NCI-H2107 (cell line): Measurements from ENCODE around the gene CSF1R.
"Not testable (repeated sequence)": the region's sequence is repeated elsewhere in the genome, so short reads cannot be mapped to it uniquely, and the experiment has no call there.

Experiments
- DNase-seq: peaks from one replicate; lab custom pipeline; 2025; lab: John Stamatoyannopoulos, UW

CSF1R gene

DNA sequence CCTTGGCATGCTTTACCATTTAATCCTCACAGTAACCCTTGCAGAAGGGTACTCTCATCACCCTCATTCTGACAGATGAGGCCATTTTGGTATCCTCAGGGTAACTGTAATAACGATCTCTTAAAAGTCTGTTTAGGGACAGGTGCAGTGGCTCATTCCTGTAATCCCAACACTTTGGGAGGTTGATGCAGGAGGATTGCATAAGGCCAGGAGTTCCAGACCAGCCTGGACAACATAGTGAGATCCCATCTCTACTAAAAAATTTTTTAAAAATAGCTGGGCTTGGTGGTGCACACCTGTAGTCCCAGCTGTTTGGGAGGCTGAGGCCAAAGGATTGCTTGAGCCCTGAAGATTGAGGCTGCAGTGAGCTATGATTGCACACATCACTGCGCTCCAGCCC, 31.8 kb downstream of the CSF1R start:
- no peak for DNase-seq

DNA sequence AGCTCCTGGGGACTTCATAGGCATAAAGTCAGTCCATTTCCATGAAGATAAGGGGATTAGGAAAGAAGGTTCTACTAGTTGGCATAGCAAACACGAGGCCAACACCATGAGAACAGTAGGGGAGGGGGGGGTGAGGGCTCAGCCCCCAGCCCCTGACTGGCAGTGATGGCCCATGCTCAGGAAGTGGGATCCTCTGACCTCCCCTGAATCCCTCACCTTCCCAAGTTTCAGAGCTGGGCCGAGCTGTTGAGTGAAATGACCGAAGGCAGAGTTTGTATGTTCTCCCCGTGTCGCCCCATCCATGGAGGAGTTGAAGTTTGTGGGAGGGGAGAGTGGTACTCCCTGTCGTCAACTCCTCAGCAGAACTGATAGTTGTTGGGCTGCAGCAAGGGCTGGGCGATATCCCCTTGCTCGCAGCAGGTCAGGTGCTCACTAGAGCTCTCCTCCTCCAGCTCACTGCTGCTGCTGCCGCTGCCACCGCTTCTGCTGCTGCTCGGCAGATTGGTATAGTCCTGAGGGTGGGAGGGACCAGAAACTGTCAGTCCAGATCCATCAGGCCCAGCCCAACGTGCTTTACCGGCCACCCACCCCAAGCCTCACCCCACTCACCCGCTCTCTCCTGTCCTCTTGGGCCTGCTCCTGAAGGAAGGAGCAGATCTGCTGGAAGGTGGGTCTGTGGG, 32.5 kb downstream of the CSF1R start:
- no peak for DNase-seq

DNA sequence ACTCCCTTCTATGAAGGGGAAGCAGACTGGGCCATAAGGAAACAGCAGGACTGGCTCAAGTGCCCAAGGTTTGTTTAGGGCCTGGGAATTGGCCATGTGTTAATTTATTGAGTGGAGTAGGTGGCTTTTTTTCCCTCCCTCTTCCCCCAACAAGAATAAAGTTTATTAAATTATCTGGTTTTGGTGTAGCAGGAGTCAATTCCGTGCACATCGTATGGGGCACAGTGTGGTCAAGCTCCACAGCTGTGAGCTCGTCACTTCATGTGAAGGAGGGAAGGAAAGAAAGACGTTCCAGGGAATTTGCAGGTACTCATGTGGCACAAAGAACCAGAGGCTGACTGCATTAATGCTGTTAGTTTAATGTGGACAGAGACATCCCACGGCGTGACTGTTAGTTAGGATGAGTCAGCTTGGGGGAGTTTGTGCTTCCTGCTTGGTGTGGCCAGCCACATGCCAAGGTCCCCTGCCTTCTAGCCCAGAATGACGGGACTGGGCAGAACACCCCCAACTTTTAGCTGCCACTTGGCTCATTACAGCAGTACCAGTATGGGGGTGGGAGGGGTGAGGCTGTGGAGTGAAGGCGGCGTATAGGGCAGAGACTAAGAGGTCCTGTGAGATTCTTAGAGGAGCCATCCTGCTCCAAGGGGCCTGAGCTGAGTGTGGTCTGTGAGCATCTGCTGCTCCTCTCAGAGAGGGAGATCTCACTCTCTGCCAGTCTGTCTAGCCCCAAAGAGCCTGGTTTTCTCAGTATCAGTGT, 33.2 kb downstream of the CSF1R start:
- no peak for DNase-seq

DNA sequence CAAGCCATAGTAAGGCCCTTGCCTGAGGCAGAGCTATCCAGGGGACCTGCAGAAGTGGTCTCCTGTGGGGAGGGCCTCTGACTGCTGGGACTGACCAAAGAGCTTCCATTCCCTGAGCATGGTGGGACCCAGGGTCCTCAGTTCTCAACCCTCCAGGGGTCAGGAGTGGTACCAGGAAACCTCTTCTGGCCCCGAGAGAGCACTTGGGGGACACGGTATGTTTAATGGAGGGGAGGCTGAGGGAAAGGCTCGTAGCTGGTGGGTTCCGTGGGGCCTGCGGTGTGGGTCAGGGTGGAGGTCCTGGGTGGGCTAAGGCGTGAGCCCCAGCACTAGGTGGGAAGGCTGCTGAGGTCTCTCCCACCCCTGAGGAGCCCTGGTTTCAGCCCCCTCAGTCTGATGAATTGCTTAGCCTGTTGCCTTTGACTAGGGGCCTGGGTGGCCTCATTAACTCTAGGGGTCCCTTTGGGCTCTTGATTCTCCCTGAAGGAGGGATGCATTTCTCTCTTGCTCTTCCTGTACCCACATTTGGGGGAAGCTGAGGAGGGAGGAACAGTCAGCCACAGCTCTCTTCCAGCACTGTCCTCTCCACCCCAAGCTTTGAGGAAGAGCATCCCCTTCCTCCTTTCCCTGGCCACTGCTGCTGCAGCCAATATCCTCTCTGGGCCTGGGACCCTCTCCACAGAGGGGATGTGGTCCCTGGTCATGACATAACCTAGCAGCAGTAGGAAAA, 34.0 kb downstream of the CSF1R start:
- DNase-seq, result no peak

DNA sequence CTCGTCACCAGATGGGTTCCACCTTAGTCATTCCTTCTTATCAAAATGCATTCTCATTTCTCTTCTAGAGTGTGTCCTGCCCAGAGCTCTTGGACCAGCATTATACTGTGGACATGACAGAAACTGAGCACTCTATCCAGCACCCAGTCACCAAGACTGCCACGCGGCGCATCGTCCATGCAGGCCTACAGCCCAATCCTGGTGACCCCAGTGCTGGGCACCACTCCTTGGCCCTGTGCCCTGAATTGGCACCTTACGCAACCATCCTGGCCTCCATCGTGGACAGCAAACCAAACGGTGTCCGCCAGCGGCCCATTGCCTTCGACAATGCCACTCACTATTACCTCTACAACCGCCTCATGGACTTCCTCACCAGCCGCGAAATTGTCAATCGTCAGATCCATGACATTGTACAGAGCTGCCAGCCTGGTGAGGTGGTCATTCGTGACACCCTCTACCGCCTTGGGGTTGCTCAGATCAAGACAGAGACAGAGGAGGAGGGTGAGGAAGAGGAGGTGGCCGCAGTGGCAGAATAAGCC, 34.6 kb downstream of the CSF1R start:
- no peak for DNase-seq

DNA sequence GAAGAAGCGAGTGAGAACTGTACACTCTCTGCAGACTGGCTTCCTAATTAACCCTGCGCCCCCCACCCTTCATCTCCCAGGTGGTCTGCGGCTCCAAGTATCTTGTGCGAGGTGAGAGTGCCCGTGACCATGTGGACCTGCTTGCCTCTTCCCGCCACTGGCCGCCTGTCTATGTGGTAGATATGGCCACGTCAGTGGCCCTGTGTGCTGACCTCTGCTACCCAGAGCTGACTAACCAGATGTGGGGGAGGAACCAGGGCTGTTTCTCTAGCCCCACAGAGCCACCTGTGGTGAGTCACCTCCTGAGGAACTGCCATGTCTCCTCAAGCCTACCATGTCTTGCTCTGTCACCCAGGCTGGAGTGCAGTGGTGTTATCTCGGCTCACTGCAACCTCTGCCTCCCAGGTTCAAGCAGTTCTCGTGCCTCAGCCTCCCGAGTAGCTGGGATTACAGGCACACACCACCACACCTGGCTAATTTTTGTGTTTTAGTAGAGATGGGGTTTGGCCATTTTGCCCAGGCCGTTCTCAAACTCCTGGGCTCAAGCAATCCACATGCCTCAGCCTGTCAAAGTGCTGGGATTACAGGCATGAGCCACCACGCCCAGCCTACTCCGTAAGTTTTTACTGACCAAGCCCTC, 36.1 kb downstream of the CSF1R start:
- DNase-seq, result not testable (repeated sequence)

DNA sequence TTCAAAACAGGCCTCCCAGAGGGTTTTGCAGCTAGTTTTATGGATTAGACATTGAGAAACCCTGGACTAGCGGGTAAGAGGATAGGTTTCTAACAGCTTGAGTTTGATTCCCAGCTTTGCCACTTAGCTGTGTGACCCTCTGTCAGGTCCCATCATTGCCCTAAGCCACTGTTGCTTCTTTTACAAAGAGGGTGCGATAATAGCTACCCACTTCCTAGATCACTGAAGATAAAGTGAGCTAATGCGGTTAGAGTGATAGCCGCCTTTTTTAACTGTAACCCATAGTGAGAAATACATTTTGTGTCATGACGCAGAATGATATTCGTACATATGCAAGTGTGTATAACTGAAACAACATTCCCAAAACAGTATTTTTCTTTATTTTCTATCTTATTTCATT, 40.3 kb downstream of the CSF1R start:
- DNase-seq, result no peak

DNA sequence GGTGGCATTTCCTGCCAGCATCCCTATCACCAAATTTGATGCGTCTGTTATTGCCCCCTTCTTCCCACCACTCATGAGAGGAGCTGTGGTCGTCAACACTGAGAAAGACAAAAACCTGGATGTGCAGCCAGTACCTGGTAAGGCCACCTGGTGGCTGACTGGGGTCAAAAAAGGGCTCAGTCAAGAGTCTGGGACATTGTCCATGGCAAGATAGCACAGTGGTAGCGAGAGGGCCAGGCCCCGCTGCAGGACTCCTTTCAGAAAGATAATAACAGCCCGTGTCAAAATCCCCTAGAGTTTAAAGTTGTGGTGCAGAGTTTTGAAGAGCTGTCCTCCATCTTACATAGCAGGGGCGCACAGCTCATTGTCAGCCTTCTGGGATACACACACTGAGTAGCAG, 40.8 kb downstream of the CSF1R start:
- DNase-seq, result no peak

DNA sequence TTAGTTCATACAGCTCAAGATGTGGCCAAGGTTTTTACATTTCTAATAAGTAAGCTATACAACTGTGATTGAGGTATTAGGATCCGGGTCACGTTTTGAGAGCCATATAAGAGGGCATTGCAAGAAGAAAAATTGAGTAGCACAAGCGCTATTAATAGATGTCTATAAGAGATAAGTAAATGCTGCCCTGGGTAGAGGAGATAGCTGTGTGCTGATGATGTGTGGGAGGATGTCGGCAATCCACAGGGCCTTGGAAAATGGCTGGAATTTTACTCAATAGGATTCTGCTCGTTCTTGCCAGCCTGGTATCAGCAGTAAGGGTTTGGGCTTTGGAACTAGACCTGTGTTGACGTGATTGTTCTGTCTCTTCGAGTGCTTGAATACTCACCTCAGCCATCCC, 41.6 kb downstream of the CSF1R start:
- DNase-seq, result no peak

DNA sequence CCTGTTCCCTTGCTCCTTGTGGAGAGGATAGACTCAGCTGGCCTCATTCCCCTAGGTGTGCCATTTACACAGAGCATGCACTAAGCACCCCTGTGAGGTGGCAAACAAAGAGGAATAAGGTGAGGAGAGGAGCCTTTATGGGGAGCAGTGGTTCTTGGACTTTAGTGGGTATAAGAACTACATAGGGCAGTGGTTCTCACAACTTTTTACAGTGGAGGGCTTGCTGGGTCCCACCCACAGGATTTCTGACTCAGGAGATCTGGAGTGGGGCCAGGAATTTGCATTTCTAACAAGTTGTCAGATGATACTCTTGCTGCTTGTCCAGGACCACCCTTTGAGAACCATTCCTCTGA, 42.0 kb downstream of the CSF1R start:
- DNase-seq, result no peak

DNA sequence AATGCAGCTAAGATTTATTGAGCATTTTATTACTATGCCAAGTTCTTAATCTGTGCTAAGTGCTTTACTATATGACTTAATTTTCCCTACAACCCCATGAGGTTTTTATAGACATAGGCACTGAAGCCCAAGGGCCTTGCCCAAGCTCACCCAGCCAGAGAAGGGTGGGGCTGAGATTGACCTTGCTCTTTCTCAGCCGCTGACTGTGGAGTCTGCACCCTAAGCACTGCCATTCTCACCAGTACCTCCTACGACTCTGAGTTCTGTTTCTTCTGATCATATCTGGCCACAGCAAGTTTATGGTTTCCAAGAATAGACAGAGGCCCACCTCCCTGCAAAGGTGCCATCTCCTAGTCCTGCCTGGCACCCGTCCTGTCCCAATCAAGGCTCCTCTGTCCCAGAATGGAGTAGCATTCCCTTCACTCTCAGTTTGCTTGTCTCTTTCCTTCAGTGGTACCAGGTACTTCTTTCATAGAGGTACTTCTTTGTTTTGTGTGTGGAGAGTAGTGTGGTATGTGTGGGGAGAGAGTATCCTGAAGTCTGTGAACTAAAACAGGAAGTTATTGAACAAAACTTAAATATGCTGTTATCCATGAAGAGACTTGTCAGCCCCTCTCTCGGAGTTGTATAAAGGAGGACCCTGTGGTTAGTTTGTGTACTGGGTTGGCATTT, 42.6 kb downstream of the CSF1R start:
- DNase-seq, result no peak

DNA sequence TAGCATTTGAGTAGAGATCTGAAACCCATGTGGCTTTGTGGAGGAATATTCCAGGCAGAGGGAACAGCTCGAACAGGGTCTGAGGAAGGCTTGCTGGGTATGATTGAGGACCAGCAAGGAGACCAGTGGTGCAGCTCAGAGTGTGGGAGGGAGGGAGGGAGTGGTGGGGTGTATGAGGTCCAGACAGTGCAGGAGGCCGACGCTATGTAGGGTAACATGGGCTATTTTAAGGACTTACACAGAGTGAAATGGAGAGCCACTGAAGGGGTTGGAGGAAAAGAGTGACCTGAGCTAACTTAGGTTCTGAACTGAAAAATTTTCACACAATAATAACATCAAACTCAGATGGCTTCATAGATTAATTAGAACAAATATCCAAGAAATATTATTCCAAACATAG, 43.9 kb downstream of the CSF1R start:
- DNase-seq, result no peak

DNA sequence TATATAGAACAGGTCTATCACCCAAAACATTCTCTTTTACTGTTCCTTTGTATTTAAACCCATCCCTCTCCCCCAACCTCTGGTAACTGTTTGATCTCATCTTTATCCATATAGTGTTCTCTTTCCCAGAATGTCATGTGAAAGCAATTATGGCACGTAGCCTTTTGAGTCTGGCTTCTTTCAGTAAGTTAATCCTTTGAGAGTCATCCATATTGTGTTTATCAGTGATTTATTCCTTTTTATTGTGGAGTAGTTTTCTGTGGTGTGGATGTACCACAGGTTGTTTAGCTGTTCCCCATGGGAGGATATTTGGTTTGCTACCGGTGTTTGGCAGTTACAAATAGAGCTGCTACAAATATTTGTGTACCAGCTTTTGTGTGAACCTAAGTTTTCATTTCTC, 47.8 kb downstream of the CSF1R start:
- no peak for DNase-seq

DNA sequence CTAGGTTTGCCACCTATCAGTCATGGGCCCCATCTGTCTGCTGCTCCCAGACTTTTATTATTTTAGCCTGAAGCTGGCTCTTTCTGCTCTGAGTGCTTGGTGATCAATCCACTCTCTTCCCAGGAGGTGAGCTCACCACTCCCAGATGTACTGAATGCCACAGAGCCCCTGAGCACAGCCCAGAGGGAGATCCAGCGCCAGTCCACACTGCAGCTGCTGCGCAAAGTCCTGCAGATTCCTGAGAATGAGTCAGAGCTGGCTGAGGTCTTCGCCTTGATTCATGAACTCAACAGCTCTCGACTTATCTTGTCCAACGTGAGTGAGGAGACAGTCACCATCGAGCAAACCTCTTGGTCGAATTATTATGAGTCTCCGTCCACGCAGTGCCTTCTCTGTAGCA, 49.8 kb downstream of the CSF1R start:
- no peak for DNase-seq

DNA sequence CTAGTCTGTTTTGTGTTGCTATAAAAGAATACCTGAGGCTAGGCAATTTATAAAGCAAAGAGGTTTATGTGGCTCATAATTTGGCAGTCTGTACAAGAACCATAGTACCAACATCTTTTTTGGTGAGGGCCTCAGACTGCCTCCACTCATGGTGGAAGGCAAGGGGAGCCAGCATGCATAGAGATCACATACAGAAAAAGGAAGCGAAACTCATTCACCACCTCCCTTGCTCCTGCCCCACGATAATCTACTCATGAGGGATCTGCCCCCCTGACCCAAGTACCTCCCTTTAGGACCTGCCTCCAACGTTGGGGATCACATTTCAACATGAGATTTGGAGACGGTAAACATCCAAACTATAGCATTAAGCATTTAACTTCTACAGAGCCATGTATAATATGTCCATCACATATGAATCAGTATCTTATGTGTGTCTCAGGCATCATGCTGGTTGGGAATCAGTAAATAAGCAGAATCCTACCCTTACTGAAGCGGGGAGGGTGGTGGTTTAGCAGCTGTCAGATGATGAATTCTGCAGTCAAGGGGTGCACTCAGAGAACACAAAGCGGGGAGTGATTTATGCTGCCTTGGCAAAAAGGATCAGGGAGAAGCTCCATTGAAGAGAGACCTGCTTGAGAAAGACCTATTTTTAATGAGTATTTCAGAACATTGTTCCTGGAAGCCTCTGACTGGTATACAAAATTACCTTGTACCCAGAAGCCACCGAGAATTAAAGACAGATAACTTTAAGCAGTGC, 51.0 kb downstream of the CSF1R start:
- no peak for DNase-seq

DNA sequence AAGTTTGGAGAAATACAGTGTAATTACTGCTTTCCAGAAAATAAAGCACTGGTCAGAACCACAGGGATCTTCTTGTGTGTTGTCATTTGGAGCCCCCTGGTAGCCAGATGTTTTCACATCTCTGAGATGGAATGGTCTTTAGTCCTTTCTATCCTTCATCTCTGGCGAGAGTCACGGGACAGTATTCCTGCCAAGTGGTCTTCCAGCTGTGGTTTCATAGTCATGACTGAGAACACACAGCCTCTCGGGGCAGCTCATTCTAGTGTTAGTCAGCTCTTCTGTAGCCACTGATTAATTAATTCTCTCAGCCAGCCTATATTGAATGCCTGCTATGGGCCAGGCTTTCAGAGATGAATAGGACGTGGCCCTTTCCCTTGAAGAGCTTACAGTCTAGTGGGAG, 51.7 kb downstream of the CSF1R start:
- DNase-seq, result no peak

DNA sequence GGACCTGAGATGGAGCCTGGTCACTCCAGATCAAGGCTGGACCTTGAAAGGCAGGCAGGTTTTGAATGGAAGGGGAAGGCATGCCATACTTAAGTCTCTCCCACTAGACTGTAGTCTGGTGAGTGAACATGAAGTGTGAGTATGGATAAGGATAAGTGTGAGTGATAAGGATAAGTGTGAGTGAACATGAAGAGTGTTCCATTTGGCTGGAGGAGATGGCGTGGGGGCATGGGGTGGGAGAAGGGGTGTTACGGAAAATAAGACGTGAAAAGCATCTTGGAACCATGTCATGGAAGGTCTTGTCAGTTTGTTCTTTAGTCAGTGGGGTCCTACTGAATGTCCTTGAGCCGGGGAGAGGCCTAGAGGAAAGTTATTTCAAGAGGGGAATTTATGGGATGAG, 53.0 kb downstream of the CSF1R start:
- no peak for DNase-seq

DNA sequence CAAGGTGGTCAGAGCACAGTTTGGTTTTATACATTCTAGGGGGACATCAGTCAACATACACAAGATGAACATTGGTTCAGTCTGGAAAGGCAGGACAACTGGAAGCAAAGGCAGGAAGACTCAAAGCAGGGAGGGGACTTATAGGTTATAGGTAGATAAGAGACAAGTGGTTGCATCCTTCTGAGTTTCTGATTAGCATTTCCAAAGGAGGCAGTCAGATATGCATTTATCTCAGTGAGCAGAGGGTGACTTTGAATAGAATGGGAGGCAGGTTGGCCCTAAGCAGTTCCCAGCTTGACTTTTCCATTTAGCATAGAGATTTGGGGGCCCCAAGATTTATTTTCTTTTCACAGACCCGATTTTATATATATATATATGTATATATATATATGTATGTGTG, 58.3 kb downstream of the CSF1R start:
- DNase-seq, result not testable (repeated sequence)

DNA sequence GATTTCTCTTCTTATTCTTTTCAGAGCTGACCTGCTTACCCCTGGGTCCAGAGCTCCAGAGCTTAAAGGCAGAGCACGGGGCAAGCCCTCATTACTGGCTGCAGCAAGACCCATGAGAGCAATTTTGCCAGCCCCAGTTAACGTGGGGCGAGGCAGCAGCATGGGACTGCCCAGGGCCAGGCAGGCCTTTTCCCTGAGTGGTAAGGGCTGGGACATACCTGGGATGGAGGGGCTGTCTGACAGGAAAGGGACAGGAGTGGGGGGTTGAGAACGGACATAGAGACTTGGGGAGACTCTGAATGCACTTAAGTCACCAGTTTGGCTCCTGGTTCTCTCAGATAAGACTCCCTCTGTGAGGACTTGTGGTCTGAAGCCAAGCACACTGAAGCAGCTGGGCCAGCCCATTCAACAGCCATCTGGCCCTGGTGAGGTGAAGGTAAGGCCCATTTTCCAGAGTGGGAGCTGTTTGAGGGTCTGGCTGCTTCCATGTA, 59.6 kb downstream of the CSF1R start:
- no peak for DNase-seq

DNA sequence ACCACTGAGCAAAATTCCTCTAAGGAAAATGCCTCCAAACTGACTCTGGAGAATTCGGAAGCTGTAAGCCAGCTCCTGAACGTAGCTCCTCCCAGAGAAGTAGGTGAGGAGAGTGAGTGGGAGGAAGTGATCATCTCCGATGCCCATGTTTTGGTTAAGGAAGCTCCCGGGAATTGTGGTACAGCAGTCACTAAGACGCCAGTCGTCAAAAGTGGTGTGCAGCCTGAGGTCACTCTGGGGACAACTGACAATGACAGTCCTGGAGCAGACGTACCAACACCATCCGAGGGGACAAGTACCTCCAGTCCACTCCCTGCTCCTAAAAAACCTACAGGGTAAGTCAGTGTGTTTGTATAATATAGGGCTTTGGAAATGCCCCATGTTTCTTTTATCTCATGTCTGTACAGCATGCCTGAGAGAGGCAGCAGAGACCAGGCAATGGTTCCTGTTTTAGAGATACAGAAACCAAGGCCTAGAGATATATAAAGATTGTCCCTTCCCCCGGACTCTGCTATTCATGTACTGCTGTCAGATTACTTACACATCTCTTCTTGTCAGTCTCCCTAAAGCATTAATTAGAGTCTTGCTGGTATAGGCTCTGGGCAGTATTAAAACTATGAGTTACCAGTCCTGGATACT, 61.9 kb downstream of the CSF1R start:
- no peak for DNase-seq

DNA sequence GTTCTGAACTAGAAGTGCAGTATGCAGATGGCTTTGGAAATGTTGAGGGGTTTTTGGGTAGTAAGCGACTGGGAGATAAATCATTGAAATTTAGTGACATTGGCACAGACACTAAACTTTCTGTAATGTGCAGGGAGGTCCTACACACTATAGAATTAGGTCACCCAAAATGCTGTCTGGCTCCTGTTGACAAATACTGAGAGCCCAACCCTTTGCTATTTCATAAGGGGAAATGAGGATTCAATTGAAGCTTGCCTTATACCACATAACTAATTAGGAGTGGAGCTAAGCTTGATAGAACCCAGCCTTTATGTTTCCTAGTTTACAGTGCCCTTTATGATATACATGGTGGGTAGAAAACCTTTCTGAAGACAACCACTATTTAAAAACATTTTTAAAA, 63.2 kb downstream of the CSF1R start:
- DNase-seq, result no peak
